ENCODE data around the gene OR9G4. TPM values are rescaled to one million over a fixed set of nuclear protein-coding genes. Genes with fewer than 3 reads are reported as not detected.

The OR9G4 gene
- not detected for total RNA-seq

DNA sequence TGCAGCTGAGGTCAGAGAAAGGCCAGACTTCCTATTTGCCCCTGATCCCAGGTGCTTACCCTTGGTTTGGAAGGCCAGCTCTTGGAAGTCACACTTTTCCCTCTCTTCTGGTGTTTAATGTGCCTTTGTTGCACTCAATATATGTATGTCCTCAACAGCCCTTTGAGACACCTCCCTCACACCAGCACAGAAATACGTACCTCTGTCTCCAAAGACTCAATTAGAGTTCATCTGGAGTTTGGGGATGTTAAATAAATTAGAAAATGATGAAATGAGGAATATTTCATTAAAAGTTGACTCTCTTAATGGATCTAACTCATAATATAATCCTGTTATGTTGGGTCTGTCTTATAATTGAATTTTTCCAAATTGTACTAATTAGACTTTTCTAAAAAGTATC, at the start of gene OR9G4:
OR9G4 (minus strand) TSS at position 101 of the 400 bp plus-strand sequence. CDS start 4,931 bp downstream, outside the sequence.
- H3K27me3 Mint-ChIP-seq: no peaks in the 10 kb centered on the region
- no peak within 1 kb of the TSS for H3K4me3 Mint-ChIP-seq
- DNase-seq (ENCODE audit: low spot score) (no peak), ATAC-seq (no peak)
- no peaks in the 10 kb centered on the region for H3K4me1 Mint-ChIP-seq (ENCODE audit: low read depth in 2 of 2)
- H3K9me3 Mint-ChIP-seq: peaks cover 16% of the 10 kb centered on the region
- no peaks in the 10 kb centered on the region for H3K36me3 Mint-ChIP-seq
- H3K27ac Mint-ChIP-seq: no peak within 1 kb of the TSS

DNA sequence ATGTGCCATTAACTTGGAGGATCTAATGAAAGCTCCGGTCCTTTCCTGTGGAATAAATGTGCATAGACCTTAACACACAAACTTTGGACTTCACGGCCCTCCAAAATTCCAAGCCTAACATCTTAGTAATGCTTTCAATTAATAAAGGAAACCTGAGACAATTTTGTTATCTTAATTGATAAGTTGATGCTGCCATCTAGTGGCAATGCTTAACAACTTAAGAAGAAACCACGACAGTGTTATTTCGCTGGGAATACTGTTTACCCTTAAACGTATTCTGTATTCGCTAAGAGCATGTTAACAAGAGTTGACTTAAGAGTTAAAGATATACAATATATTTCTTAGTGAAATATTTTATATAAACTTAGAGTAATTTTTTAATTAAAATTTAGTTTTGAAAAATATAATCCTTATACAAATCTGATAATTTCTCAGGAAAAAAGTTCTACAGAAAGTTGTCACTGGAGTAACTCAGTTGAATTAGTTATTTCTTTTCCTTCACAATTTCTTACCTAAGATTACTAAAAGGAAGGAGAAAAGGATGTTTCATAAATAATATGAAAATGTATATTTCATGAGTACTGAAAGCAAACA, 35.0 kb upstream of the OR9G4 start:
- Mint-ChIP-seq H3K4me3 (no peak overlapping the region), H3K27me3 (no peaks in the 10 kb centered on the region), H3K4me1 (ENCODE audit: low read depth in 2 of 2) (no peaks in the 10 kb centered on the region), H3K27ac (no peak overlapping the region), H3K9me3 (no peaks in the 10 kb centered on the region), H3K36me3 (no peaks in the 10 kb centered on the region)
- ATAC-seq (no peak), DNase-seq (ENCODE audit: low spot score) (no peak)

DNA sequence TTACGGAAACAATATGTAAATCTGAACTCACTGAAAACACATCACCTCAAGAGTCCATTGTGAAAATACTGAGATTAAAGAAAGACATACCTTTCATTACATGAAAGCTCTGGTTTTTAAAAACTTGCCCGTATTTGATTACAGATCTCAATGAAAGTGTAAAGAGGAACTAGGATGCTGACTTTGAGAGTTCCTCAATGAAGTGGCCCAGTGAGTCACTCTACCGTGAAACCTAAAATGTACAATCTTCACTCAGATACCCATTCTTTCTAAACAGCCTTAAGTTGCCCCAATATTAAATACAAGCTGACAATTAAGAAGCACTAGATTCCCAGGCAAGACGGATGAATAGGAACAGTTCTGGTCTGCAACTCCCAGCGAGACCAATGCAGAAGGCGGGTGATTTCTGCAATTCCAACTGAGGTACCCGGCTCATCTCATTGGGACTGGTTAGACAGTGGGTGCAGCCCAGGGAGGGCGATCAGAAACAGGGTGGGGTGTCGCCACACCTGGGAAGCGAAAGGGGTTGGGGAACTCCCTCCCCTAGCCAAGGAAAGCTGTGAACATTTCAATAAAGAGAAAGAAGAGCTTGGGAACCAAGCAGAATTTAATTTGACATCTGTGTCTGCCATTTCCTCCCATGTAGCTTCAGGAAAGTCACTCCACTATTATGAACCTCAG, 33.8 kb upstream of the OR9G4 start:
- H3K9me3 Mint-ChIP-seq: no peaks in the 10 kb centered on the region
- DNase-seq (ENCODE audit: low spot score) (no peak), ATAC-seq (no peak)
- no peak overlapping the region for H3K27ac Mint-ChIP-seq
- no peak overlapping the region for H3K4me3 Mint-ChIP-seq
- no peaks in the 10 kb centered on the region for H3K4me1 Mint-ChIP-seq (ENCODE audit: low read depth in 2 of 2)
- H3K36me3 Mint-ChIP-seq: no peaks in the 10 kb centered on the region
- H3K27me3 Mint-ChIP-seq: no peaks in the 10 kb centered on the region

DNA sequence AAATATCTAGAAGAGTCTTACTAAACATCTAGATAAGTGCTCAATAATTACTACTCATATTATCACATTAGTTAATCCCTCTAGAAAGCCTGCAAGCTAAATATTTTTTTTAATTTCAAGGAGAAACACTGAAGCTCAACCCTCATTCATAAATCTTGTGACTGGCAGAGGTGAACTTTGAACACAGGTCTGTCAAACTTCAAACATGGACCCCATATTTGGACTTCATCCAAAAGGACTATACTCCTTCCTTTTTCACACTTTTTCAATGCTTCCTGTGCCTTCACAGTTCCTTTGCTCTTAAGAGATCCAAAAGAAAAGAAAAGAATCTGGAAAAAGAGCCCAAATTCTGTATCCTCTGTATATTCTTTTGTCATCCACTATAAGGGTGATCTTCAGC, 28.3 kb upstream of the OR9G4 start:
- Mint-ChIP-seq H3K4me1 (ENCODE audit: low read depth in 2 of 2) (no peaks in the 10 kb centered on the region), H3K4me3 (no peak overlapping the region), H3K36me3 (no peaks in the 10 kb centered on the region), H3K9me3 (peaks cover 6% of the 10 kb centered on the region), H3K27me3 (no peaks in the 10 kb centered on the region), H3K27ac (no peak overlapping the region)
- no peak for DNase-seq (ENCODE audit: low spot score)
- no peak for ATAC-seq

DNA sequence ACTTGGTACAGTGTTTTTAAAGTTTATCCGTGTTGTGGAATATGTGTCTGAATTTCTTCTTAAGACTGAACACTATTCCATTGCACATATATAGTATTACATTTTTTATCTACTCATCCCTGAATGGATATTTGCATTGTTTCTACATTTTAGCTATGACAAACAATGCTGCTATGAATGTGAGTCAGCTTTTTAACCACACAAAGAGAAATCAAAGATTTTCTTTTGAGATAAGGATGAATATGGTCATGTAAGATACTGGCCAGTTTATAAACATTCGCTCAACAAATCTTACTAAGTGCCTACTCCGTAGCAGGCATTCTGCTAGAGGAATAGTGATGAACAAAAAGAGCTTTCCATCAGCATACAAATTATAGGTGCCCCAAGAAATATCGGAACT, 16.5 kb upstream of the OR9G4 start:
- Mint-ChIP-seq H3K36me3 (no peaks in the 10 kb centered on the region), H3K27me3 (no peaks in the 10 kb centered on the region), H3K9me3 (peaks cover 4% of the 10 kb centered on the region), H3K27ac (no peak overlapping the region), H3K4me3 (no peak overlapping the region), H3K4me1 (ENCODE audit: low read depth in 2 of 2) (no peaks in the 10 kb centered on the region)
- ATAC-seq (no peak), DNase-seq (ENCODE audit: low spot score) (no peak)

DNA sequence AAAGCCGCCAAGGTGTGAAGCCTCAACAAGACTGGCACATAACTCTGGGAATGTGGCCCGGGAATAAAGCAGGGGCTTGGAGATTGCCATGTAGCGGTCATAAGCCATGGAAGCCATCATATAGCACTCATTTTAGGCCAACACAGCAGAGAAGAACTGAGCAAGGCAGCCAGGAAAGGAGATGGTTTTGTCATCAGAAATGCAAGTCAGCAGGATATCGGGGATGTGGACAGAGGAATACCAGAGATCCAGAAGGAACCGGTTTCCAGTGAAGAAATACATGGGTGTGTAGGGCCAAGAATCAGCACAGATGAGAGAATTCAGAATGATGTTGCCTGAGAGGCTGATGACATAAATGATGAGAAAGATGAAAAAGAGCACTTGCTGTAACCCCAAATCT, 3.0 kb upstream of the OR9G4 start:
- Mint-ChIP-seq H3K27ac (no peak overlapping the region), H3K27me3 (no peaks in the 10 kb centered on the region), H3K4me1 (ENCODE audit: low read depth in 2 of 2) (no peaks in the 10 kb centered on the region), H3K9me3 (peaks cover 16% of the 10 kb centered on the region), H3K4me3 (no peak overlapping the region), H3K36me3 (no peaks in the 10 kb centered on the region)
- ATAC-seq (no peak), DNase-seq (ENCODE audit: low spot score) (no peak)

DNA sequence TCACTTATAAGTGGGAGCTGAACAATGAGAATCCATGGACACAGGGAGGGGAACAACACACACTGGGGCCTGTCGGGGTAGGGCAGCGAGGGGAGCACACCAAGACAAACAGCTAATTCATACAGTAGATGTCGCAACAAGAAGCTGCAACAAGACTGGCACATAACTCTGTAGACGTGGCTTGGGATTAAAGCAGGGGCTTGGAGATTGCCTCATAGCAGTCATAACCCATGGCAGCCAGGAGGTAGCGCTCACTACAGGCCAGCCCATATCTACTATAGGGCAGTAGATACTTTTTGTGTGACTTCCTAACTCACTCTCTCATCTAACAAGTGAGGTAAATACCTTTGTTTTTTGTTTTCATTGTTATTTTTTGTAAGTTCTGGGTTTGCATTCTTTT, 1.7 kb upstream of the OR9G4 start:
- no peaks in the 10 kb centered on the region for H3K4me1 Mint-ChIP-seq (ENCODE audit: low read depth in 2 of 2)
- H3K27me3 Mint-ChIP-seq: no peaks in the 10 kb centered on the region
- DNase-seq (ENCODE audit: low spot score) (no peak), ATAC-seq (no peak)
- no peak overlapping the region for H3K27ac Mint-ChIP-seq
- no peak overlapping the region for H3K4me3 Mint-ChIP-seq
- no peaks in the 10 kb centered on the region for H3K36me3 Mint-ChIP-seq
- peaks cover 16% of the 10 kb centered on the region for H3K9me3 Mint-ChIP-seq

DNA sequence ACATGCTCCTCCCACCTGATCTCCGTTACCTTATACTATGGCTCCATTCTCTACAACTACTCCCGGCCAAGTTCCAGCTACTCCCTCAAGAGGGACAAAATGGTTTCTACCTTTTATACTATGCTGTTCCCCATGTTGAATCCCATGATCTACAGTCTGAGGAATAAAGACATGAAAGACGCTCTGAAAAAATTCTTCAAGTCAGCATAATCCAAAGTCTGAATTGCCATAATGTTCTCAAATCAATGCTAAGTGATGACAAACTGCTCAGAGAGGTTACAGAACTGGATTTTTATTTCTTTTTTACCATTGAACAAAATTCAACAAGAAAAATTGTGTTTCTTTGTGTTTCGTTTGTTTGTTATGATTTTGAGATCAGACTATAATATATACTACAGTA, 7.6 kb downstream of the OR9G4 start:
- H3K27ac Mint-ChIP-seq: no peak overlapping the region
- H3K4me3 Mint-ChIP-seq: no peak overlapping the region
- H3K4me1 Mint-ChIP-seq (ENCODE audit: low read depth in 2 of 2): no peaks in the 10 kb centered on the region
- DNase-seq (ENCODE audit: low spot score): no peak
- H3K9me3 Mint-ChIP-seq: peaks cover 8% of the 10 kb centered on the region
- ATAC-seq: no peak
- no peaks in the 10 kb centered on the region for H3K36me3 Mint-ChIP-seq
- H3K27me3 Mint-ChIP-seq: no peaks in the 10 kb centered on the region

DNA sequence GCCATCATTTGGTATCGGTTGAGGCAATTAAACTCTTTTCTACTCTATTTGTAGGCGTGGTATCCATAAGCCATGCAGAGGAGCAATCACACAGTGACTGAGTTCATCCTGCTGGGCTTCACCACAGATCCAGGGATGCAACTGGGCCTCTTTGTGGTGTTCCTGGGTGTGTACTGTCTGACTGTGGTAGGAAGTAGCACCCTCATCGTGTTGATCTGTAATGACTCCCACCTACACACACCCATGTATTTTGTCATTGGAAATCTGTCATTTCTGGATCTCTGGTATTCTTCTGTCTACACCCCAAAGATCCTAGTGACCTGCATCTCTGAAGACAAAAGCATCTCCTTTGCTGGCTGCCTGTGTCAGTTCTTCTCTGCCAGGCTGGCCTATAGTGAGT, 8.4 kb downstream of the OR9G4 start:
- Mint-ChIP-seq H3K9me3 (peaks cover 8% of the 10 kb centered on the region), H3K27ac (no peak overlapping the region), H3K27me3 (no peaks in the 10 kb centered on the region), H3K36me3 (no peaks in the 10 kb centered on the region), H3K4me3 (no peak overlapping the region), H3K4me1 (ENCODE audit: low read depth in 2 of 2) (no peaks in the 10 kb centered on the region)
- no peak for ATAC-seq
- DNase-seq (ENCODE audit: low spot score): no peak

DNA sequence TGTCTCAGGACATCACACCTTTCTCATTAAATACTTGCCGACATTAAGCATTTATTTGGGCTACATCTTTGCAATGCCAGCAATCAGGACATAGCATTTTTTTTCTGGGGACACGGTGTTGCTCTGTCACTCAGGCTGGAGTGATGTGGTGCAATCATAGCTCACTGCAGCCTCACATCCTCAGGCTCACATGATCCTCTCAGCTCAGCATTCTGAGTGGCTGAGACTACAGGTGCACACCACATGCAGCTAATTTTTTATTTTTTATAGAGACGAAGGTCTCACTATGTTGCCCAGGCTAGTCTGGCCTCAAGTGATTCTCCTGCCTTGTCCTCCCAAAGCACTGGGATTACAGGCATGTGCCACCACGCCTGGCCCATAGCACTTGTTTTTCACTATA, 28.0 kb downstream of the OR9G4 start:
- DNase-seq (ENCODE audit: low spot score) (no peak), ATAC-seq (no peak)
- no peaks in the 10 kb centered on the region for H3K4me1 Mint-ChIP-seq (ENCODE audit: low read depth in 2 of 2)
- no peak overlapping the region for H3K4me3 Mint-ChIP-seq
- H3K27ac Mint-ChIP-seq: no peak overlapping the region
- no peaks in the 10 kb centered on the region for H3K36me3 Mint-ChIP-seq
- H3K27me3 Mint-ChIP-seq: no peaks in the 10 kb centered on the region
- peaks cover 21% of the 10 kb centered on the region for H3K9me3 Mint-ChIP-seq

DNA sequence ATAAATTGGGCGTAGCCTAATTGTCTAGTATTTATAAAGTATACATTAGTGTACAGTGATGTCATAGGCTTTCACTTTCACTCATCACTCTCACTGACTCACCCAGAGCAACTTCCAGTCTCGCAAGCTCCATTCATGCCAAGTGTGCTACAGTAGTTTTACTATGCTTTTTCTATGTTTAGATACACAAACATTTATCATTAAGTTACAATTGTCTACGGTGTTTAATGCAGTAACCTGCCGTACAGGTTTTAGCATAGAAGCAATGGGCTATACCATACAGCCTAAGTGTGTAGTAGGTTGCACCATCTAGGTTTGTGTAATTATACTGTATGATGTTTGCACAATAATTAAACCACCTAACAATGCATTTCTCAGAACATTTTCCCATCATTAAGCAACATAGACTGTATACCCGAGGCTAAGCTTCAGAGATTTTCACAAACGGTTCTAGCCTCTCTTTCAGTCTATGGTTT, 32.1 kb downstream of the OR9G4 start:
- Mint-ChIP-seq H3K27ac (no peak overlapping the region), H3K9me3 (peaks cover 26% of the 10 kb centered on the region), H3K36me3 (peaks cover 5% of the 10 kb centered on the region), H3K4me3 (no peak overlapping the region), H3K27me3 (no peaks in the 10 kb centered on the region), H3K4me1 (ENCODE audit: low read depth in 2 of 2) (no peaks in the 10 kb centered on the region)
- ATAC-seq: no peak
- no peak for DNase-seq (ENCODE audit: low spot score)

DNA sequence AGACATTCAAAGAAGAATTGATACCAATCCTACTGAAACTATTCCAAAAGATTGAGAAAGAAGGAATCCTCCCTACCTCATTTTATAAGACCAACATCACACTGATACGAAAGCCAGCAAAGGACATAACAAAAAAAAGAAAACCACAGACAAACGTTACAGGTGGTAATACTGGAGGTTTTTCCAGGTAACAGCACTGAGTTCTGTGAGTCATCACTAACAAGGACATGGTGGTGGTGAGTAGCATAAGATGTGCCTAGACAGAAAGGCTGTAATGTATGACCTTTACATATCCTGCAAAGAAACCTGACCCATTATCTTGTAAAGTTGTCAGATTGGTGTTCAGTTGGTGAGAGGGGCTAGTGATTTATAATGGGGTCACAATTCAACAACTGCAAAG, 34.3 kb downstream of the OR9G4 start:
- H3K9me3 Mint-ChIP-seq: peaks cover 17% of the 10 kb centered on the region
- DNase-seq (ENCODE audit: low spot score) (no peak), ATAC-seq (no peak)
- H3K4me3 Mint-ChIP-seq: no peak overlapping the region
- no peaks in the 10 kb centered on the region for H3K4me1 Mint-ChIP-seq (ENCODE audit: low read depth in 2 of 2)
- H3K27me3 Mint-ChIP-seq: no peaks in the 10 kb centered on the region
- peaks cover 5% of the 10 kb centered on the region for H3K36me3 Mint-ChIP-seq
- H3K27ac Mint-ChIP-seq: no peak overlapping the region

DNA sequence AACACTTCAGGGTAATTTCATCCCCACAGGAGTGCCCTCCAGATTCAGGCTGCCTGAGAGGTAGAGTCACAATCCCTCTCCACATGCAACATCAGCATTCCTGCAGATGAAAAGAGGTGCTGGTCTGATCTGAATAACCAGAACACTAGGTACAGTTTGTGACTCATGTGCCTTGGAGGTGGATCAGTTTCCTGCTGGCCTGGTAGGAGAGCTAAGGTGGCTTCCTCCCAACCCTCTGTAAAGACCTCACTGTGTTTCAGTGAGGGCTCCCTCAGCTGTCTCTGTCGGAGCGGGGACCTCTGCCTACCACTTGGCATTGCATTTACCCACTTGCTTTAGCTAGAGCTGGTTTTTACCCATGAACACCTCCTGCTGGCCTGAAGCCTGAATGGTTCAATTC, 42.0 kb downstream of the OR9G4 start:
- ATAC-seq (no peak), DNase-seq (ENCODE audit: low spot score) (no peak)
- Mint-ChIP-seq H3K27me3 (no peaks in the 10 kb centered on the region), H3K27ac (no peak overlapping the region), H3K4me3 (no peak overlapping the region), H3K4me1 (ENCODE audit: low read depth in 2 of 2) (no peaks in the 10 kb centered on the region), H3K9me3 (no peaks in the 10 kb centered on the region), H3K36me3 (no peaks in the 10 kb centered on the region)

DNA sequence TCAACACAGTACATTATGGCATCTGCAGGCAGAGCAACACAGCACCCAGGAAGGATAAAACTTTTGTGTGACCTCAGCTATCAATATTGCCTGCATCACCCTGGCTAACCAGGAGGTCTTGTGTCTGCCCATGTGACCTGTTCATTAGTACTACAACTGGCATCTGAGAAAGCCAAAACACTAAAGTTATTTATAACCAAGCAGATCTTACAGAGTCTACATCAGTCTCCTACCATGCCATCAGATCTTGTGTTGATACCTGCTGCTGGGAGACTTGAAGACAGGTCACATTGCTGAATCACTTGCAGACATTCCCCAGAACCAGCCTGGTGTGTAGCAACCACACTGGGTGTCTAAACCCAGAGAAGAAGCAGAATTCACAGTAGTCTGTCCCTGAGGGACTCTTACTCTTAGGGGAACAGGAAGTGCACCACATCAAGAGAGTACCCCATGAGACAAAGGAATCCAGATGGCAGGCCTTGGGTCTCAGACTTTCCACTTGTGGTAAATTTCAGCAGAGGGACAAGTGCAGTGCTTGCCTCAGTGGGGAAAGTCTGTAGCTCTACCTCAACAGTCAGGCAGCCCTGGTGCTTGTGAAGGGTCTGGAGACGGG, 42.6 kb downstream of the OR9G4 start:
- no peak for ATAC-seq
- DNase-seq (ENCODE audit: low spot score): no peak
- no peak overlapping the region for H3K27ac Mint-ChIP-seq
- H3K9me3 Mint-ChIP-seq: peaks cover 3% of the 10 kb centered on the region
- no peaks in the 10 kb centered on the region for H3K4me1 Mint-ChIP-seq (ENCODE audit: low read depth in 2 of 2)
- H3K36me3 Mint-ChIP-seq: no peaks in the 10 kb centered on the region
- no peaks in the 10 kb centered on the region for H3K27me3 Mint-ChIP-seq
- no peak overlapping the region for H3K4me3 Mint-ChIP-seq

All from natural killer cell treated with Interleukin-12 subunit alpha and Interleukin-12 subunit beta and Interleukin-15 and Interleukin-18, amount 100 ng/mL, for 72 hours (primary cell).